GM12864 (cell line): ENCODE measurements around the gene SETD1B.

ENCODE experiments used
- DNase-seq: peaks from one replicate; pipeline ENCODE4 v3.0.0-alpha.2; 2011; ENCODE audit warnings: low read depth
- H3K4me3 ChIP-seq: 2 replicates; pipeline ENCODE4 v1.5.1; 2011; ENCODE audit warnings: mild to moderate bottlenecking, low read depth, low read length, control low read depth
- TF ChIP-seq, protein P1 (sequence below): IDR thresholded peaks from 2 replicates; pipeline ENCODE4 v1.5.1; 2011; ENCODE audit warnings: low read depth, mild to moderate bottlenecking, moderate library complexity, low read length, control low read depth, inconsistent platforms; ENCODE audit errors: missing control alignments

Gene SETD1B

DNA sequence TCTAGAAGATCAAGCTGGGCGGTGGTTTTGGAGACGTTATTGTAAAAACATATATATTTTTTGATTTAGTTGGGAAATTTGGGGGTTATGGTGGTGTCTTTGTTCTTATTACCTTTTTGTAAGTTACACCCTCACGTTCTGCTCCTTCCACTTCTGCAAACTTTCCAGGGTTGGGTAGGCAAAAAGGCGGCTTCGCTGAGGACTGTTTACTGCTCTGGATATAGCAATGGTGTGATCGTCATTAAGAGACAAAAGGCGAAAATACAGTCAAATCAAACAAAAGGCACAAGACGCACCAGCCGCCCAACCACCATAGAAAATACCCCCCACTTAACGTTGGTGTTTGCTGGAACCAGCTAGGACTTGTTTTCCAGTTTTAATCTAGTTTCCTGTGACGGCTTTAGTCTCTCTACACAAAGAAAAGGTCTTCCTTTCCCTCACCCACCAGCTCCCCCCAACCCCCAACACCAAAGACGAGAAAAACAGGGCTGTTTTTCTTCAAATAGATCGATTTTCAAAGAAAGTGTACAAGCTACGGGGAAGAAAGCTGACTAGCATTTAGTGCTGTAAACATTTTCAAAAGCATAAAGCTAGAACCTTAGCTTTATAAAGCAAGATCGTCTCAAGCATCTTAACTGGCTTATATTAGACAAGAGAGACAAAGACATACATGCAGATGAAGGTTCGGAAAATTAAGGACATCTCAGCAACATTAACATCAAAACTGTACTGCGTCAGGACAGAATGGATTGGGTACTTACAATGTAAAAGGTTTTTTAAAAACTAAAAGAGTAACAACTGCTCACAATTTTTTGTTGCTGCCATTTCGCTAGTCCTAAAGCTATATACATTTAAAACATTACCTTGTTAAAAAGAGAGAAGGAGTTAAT lies 2.0 kb upstream of the SETD1B start:
- H3K4me3 ChIP-seq: peak overlapping the region; percentile 79
- TF ChIP-seq, protein P1, sequence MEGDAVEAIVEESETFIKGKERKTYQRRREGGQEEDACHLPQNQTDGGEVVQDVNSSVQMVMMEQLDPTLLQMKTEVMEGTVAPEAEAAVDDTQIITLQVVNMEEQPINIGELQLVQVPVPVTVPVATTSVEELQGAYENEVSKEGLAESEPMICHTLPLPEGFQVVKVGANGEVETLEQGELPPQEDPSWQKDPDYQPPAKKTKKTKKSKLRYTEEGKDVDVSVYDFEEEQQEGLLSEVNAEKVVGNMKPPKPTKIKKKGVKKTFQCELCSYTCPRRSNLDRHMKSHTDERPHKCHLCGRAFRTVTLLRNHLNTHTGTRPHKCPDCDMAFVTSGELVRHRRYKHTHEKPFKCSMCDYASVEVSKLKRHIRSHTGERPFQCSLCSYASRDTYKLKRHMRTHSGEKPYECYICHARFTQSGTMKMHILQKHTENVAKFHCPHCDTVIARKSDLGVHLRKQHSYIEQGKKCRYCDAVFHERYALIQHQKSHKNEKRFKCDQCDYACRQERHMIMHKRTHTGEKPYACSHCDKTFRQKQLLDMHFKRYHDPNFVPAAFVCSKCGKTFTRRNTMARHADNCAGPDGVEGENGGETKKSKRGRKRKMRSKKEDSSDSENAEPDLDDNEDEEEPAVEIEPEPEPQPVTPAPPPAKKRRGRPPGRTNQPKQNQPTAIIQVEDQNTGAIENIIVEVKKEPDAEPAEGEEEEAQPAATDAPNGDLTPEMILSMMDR: no peak
- no peak for DNase-seq

DNA sequence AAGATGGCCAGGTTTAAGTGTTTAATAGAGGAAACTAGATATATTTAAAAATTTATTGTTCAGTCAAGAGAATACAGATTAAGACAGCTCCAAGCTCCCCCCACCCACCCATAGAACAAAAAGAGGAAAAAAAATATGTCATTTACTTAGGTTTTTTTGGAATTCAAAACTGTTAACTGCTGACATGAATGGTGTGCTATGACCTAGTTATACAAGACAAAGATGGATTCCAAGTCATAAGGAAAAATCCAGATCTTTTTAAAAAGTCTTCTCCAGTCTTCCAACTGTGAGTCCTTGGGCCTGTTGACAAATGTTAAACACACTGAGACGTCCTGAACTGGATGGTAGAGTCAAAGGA lies 1.3 kb upstream of the SETD1B start:
- DNase-seq: no peak
- H3K4me3 ChIP-seq: peak overlapping the region; percentile 79
- TF ChIP-seq, protein P1: no peak

DNA sequence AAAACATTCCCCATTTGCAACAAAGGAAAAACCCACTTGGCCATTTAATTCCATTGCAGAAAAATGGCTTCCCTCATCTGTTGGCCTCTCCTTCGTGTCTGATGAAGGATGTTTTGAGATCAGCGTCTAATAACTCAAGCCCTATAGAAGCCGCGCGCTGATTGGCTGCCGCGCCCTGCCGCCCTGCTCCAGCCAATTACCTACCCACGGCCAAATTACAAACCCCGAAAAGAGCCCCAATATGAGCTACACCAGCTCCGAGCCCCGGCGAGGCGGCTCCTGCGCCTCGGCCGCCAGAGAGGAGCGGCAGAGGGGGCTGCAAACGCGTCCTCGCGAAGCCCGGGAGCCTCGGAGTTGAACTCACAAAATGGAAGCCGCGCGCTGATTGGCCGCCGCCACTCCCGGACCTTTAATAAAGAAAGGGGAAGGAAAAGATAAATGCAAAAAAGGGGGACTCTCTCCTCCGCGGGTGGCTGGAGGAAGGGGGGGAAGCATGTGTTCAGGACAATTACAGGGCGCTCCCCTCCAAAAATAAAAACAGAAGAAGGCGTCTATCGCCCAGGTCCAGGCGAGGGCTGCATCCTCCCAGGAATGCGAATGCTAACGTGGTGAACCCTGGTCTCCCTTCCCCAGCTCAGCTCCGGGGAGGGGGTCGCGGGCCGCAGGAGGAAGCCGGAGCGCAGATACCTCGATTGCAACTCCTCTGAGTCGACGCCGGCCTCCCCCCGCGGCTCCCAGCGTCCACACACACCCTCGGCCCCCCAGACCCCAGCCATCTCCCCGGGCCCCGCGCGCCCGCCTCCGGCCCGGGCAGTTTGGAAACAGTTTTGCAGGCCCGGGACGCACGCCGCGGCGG lies 738 bp upstream of the SETD1B start:
- peak; percentile 90 for DNase-seq
- H3K4me3 ChIP-seq: peak overlapping the region; percentile 79
- TF ChIP-seq, protein P1: no peak

DNA sequence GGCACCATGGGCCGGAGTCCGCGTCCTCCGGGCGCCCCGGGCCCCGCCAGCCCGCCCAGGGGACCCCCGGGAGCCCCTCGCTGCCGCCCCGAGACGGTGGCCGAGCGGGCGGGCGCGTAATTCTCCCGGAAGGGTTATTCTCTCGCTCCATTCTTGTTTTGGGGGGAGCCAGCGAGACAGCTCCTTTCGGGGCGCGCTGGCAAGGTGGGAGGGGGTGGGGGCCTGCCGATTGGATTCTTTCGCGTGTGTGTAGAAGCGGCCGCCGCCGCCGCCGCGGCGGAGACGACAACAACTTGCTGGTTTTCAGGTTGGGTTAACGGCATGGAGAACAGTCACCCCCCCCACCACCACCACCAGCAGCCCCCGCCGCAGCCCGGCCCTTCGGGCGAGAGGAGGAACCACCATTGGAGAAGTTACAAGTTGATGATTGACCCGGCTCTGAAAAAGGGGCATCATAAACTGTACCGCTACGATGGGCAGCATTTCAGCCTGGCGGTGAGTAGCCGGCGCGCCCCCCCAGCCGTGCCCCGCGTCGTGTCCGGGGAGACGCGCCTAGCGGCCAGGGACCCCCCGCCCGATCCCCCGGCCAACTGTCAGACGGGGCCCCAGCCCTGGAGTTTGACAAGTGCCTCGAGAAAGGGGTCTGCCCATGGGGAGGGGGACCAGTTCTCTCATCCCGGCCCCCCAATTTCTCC lies 755 bp downstream of the SETD1B start:
- DNase-seq: no peak

DNA sequence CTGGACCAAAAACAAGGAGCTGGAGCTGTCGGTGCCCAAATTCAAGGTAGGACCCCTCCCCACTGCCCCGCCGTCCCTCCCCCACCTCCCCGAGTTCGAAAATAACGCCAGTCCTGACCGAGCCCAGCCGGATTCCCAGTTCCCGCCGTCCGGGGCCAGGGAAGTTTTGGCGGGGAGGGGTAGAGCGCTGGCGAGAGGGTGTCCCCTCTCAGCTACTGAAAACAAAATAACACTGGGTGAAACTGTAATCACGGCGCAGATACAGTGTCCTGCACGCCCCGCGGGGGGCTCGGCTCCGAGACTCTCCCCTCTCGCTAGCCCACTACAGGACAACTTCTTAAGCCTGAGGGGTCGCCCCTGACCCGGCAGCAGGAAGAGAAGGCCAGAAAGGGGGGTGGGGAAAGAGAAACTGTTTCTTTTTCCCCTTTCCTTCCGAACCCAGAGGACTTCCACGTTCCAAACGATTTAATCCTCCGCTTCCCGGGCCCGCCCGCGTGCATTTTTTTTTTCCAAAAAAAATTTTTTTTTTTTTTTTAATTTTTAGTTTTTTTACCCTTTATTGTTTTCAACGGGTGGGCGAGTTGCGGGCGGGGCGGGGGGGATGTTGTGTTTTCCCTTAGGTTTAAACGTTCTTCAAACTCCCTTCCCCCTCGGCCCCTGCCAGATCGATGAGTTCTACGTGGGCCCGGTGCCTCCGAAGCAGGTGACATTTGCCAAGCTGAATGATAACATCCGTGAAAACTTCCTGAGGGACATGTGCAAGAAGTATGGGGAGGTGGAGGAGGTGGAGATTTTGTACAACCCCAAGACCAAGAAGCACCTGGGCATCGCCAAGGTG lies 1.6 kb downstream of the SETD1B start:
- no peak for DNase-seq
- H3K4me3 ChIP-seq: peak overlapping the region; percentile 79
- TF ChIP-seq, protein P1: no peak

More for the DNA sequence above, 755 bp downstream of the SETD1B start:
- TF ChIP-seq, protein P1: no peak
- H3K4me3 ChIP-seq: peak overlapping the region; percentile 79

DNA sequence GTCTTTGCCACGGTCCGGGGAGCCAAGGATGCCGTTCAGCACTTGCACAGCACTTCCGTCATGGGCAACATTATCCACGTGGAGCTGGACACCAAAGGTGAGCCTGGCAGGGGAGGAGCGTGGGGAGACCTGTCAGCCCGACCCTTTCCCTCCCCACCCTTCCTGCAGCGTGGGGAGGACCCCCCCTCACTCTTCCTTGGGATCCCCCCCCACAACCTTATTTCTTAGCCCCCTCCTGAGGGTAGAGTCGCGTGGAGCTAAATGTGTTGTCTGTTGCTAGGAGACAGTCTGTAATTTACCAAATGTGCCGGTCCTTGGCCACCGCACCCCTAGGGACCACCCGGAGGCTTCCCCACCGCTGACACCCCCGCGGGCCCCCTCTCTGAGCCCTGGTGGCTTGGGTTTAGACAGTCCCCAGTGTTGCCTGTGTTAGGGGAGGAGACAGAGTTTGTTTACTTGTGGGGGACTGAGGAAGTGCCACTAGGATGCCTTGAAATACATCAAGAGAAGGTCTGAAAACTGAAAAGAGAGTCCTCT lies 2.3 kb downstream of the SETD1B start:
- TF ChIP-seq, protein P1: no peak
- peak overlapping the region; percentile 79 for H3K4me3 ChIP-seq
- no peak for DNase-seq
